Right ventricle myocardium superior (tissue), 1 donor: ENCODE measurements around the gene NECAB2. TPM values are rescaled to one million over a fixed set of nuclear protein-coding genes. Genes with fewer than 3 reads are reported as not detected.

Experiments
- ATAC-seq: fragments of 200-7000 bp; cut with Tn5 transposase; one replicate; pipeline ENCODE4 v1.9.1; 2020; ENCODE audit warnings: mild to moderate bottlenecking; ENCODE audit not compliant: poor library complexity
- DNase-seq: peaks from one replicate; pipeline ENCODE4 v3.0.0-alpha.2; 2020
- intact Hi-C: fragments of 100-400 bp; cut with DNase I; formaldehyde crosslinking; loops from one replicate; pipeline ENCODE4 v1.11.2; 2022
- total RNA-seq: library from RNA; stranded (reverse); fragmentation: NEBNext Ultra II Directional; extraction: Animal tissue kit (Norgen Biotek cat#: 25700); gene quantifications from one replicate; pipeline ENCODE4 v1.2.1, GENCODE V29; 2021
- donor health status: DM: no; HTN: yes; CAD: no; lungs with severe emphysema.

The NECAB2 gene
- total RNA-seq, 1 donor from 2014 or later: 0.46 TPM

DNA sequence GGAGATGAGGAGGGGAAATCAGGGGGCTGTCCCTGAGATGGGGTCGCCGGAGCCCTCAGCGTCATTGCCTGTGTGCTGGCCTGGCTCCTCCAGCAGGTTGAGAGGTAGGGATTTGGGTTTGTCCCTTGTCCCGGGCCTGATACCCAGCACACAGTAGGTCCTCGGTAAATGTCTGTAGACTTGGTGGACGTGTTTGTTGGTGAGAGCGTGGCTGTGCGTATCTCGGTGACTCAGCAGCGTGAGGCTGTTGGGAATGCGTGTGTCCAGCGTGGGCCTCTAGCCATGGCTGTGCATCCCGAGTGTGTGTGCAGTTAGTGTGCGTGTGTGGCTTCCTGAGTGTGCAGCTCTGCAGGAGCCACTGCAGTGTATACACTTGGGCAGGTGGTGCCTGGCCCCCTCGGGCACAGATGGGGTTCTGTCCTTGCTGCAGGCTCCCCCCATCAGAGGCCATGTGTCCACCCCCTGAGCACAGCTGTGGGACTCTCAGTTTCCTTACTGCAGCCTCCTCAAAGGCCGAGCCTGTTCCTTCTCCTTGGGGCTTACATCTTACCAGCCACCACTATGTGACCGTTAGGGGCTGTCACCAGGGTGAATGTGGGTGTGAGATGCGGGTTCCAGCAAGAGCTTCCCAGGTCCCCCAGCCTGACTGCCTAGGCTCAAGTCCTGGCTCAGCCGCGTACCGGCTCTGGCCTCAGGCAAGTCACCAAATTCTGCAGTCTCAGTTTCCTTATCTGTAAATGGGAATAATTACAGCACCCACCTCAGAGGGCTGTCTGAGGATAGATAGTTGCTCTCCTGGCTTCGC is 5.7 kb downstream of the NECAB2 start:
- intact Hi-C loops: no loop called here
- ATAC-seq: no peak
- DNase-seq: no peak

GRCh38 chr16:83974475-83974874 is 6.4 kb downstream of the NECAB2 start:
- DNase-seq (no peak), ATAC-seq (no peak)
- intact Hi-C loops: no loop called here

- intact Hi-C loops: no loop called here
- ATAC-seq: no peak
- peak; percentile 4 for DNase-seq
Observed at GRCh38 chr16:83975590-83976260, 7.7 kb downstream of the NECAB2 start.

DNA sequence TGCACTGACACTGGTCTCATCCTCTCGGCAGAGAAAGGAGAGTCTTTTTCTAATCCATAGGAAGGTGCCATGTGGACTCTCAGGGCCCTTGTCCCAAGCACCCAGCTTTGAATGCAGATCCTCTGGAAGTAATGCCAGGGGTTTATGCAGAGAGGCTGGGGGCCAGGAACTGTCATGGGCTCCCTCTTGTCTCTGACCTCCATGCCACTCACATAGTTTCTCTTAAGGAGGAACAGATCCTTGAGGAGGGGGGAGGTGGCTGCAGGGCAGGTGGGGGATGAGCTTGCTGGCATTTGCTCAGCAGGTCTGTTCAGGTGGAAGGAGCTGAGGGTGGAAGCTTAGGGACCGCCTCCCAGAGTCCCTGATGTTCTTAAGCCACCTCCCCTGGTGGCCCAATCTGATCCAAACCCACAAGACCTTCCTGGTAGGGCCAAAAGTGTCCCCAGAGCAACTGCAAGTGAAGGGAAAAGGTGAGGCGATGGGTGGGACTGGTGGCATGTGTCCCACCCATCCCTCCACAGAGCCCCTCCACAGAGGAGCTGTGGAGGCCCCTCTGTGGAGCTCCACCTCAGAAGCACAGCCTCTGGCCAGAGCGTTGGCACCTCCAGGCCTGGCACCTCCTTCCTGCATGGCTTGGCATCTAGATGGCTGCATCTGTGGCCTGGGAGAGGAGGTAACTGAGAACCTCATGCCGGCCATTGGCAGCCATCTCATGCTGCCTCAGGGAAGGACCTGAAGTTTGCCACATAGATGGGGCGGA is 9.2 kb downstream of the NECAB2 start:
- ATAC-seq (no peak), DNase-seq (peak; percentile 13)
- intact Hi-C loops: no loop called here

- peak; percentile 3 for DNase-seq
- intact Hi-C loops: no loop called here
- no peak for ATAC-seq
Observed at GRCh38 chr16:83978401-83978904, 10.4 kb downstream of the NECAB2 start.

DNA sequence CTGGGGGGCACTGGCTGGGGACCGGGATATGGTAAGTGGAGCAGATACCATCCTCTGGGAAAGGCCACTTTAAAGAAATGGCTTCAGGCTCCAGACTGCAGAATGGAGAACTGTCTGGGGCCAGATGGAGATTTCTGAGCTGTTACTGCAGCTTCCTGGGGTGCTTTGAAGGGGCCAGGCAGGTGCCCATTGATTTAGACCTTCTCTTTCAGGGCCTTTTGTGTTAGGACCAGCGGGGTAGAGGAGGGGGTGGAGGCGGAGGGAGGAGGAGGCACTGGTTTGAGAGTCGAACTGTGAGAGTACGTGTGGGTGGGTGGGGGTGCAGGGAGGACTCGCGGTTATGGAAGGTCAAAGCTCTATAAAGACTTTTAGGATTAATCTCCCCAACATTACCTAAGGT is 11.4 kb downstream of the NECAB2 start:
- peak; percentile 8 for DNase-seq
- ATAC-seq: no peak
- intact Hi-C loops: no loop called here

GRCh38 chr16:83980794-83981193 is 12.8 kb downstream of the NECAB2 start:
- intact Hi-C loops: no loop called here
- peak; percentile 13 for DNase-seq
- no peak for ATAC-seq

DNA sequence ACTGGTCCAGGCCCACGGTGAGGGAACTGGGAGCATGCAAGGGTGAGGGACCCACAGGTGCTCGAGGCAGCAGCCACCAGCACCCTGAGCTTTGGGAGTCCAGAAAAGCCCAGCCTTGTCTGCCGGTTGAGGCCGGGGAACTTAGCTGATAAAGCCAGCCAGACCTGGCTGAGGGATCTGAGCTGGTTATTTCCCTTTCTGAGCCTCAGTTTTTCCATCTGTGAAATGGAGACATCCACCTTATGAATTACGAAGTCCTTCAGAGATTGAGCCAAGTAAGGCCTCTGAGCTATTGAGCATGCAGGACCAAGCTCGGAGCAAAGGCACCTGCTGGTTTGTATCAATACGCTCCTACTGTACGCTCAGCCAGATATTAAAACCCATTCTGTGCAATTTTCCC is 13.8 kb downstream of the NECAB2 start:
- intact Hi-C loops: no loop called here
- peak; percentile 13 for DNase-seq
- ATAC-seq: no peak

GRCh38 chr16:83983491-83983890 is 15.4 kb downstream of the NECAB2 start:
- ATAC-seq (no peak), DNase-seq (no peak)
- intact Hi-C loops: no loop called here

- intact Hi-C loops: no loop called here
- peak; percentile 10 for DNase-seq
- no peak for ATAC-seq
Observed at GRCh38 chr16:83989300-83989699, 21.3 kb downstream of the NECAB2 start.

DNA sequence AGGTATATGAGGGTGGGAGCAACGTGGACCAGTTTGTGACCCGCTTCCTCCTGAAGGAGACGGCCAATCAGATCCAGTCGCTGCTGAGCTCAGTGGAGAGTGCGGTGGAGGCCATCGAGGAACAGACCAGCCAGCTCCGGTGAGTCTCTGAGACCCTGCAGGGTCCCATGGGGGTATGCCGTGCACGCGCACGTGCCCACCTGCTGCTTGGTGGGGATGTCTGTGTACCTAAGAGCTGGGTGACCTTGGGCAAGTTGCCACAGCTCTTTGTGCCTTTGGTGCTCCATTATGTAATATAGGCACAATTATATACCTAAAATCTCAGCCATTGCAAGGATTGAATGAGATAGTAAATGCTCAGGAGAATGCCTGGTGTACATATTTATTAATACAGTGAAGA is 22.4 kb downstream of the NECAB2 start:
- peak; percentile 31 for DNase-seq
- intact Hi-C loops: no loop called here
- no peak for ATAC-seq

- intact Hi-C loops: no loop called here
- DNase-seq (peak; percentile 46), ATAC-seq (peak; percentile 72)
Observed at GRCh38 chr16:83992624-83993023, 24.6 kb downstream of the NECAB2 start.

GRCh38 chr16:83994087-83994486 is 26.0 kb downstream of the NECAB2 start:
- intact Hi-C loops: no loop called here
- peak; percentile 46 for DNase-seq

DNA sequence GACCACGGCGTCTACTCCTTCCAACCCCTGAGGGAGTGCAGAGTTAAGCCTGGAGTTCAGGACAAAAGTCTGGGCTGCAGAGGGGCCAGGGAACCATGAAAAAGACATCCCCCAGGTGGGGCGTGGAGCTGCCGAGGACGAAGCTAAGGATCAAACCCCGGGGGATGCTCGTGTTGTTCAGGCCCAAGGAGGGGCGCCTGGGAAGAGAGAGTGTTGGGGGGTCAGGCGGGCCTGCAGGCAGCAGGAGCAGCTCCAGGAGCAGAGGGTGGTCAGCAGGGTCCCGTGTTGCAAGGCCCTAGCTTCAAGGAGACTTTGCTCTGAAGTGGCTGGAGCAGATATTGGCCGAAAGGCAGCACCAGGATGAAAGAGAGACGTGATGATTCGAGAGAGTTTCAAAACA is 26.7 kb downstream of the NECAB2 start:
- no peak for ATAC-seq
- DNase-seq: peak; percentile 24
- intact Hi-C loops: no loop called here

More at GRCh38 chr16:83994087-83994486, 26.0 kb downstream of the NECAB2 start:
- ATAC-seq: no peak

- ATAC-seq (peak; percentile 77), DNase-seq (peak; percentile 60)
- intact Hi-C loops: no loop called here
Observed at GRCh38 chr16:83995754-83996153, 27.7 kb downstream of the NECAB2 start.

DNA sequence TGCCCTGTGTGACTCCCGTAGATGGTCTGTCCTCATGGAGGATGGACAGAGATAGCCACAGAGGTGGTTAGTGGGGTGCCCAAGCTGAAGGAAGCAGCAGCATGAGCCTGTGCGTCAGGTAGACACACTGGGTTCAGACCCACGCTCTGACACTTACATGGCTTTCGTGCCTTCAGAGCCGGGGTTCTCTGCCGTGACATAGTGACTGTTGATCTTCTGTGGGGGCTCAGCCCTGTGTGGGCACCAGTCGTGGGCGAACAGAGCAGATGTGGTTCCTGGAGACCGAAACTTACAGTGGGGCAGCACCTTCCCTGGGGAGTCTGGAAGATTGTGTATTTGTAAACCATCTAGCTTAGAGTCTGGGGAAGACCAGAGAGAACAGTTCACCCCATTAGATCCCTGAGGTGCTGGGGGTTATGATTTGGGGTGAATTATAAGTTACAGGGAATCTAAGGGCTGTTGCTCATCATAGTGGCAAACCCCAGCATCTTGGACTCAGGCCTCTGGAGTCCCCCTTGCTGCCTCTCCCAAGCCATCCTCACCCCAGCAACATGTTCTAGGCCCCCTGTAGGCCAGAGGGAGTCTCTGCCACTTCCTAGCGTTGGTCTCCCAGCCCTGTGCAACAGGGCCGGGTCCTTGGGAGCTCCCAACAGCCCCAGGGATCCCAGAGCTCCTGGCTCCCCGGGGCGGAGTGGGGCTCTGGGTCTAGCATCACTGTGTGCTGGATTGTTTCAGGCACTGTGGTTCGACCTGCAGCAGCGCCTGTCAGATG is 28.6 kb downstream of the NECAB2 start:
- intact Hi-C loops: no loop called here
- DNase-seq (peak; percentile 20), ATAC-seq (no peak)

- peak; percentile 26 for DNase-seq
Observed at GRCh38 chr16:83998091-83998490, 30.0 kb downstream of the NECAB2 start.

DNA sequence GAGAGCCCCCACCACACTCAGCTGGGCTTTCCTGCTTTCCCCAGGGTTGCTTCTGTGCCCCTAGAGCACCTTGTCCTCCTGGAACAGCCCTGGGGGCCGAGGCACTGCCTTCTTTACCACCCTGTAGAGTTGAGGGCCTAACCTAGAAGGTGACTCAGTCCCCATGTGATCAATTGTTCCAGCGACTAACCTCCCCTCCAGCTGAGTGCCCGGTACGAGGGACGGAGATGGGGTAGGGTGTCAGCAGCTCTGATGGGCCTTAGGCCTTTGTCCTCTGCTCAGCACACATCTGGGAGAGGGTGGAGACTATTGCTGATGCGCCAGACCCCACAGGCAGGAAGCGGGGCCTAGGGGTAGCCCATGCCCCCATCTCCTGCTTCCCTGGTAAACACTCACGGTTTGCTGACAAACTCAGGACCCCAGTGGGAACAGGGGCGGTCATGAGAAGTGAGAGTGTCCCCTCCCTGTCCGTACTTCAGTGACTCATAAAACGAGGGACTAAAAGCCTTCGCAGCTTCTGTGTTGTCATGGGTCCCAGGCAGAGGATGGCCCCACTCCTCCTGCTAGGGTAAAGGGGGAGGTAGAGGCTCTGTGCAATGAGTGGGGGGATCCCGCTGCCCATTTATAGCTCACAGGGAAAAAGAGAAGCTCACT is 33.1 kb downstream of the NECAB2 start:
- peak; percentile 6 for DNase-seq
- intact Hi-C loops: no loop called here
- no peak for ATAC-seq

More at GRCh38 chr16:83998091-83998490, 30.0 kb downstream of the NECAB2 start:
- intact Hi-C loops: no loop called here
- no peak for ATAC-seq
